HepG2 (cell line): ENCODE results near the gene NRSN2. TPM values are rescaled to one million over a fixed set of nuclear protein-coding genes. Genes with fewer than 3 reads are reported as not detected.

Source experiments
- ATAC-seq: fragments of 200-7000 bp; cut with Tn5 transposase; 3 replicates; pipeline ENCODE4 v1.9.1; 2020; ENCODE audit warnings: mild to moderate bottlenecking, moderate library complexity
- BruUV-seq: library from RNA; stranded (reverse); fragments of 400-500 nt; replicated peaks from 2 replicates; lab custom pipeline; 2021; lab: Mats Ljungman, UMichigan
- CTCF ChIA-PET: fragments of 300-600 bp; formaldehyde crosslinking; extraction: SDS; loops from one replicate; lab custom pipeline; 2021; ENCODE audit warnings: low total read pairs, inconsistent platforms, low intra/inter-chr PET ratio; lab: Yijun Ruan, JAX
- POLR2A ChIA-PET: fragments of 350-600 bp; sonication (Branson Sonifier 250); formaldehyde crosslinking; loops from one replicate; lab custom pipeline; 2020; ENCODE audit warnings: antibody characterized with exemption, inconsistent platforms; lab: Yijun Ruan, JAX
- DNase-seq: peaks from one replicate; pipeline ENCODE4 v3.0.0-alpha.2; 2015; ENCODE audit warnings: low spot score
- FAIRE-seq: peaks from 3 replicates; lab custom pipeline; 2011; peaks lifted over from hg19 to GRCh38; lab: Jason Lieb, UNC
- H2AFZ ChIP-seq: one replicate; pipeline ENCODE4 v1.6.1; 2011; ENCODE audit warnings: low read length, inconsistent platforms
- H3K27ac ChIP-seq: fragments of 300-600 bp; 3 replicates; pipeline ENCODE4 v1.8.0; 2011; ENCODE audit warnings: mixed run types, mild to moderate bottlenecking, mixed read lengths, low read length, inconsistent platforms; ENCODE audit not compliant: insufficient read depth; ENCODE audit errors: extremely low read length
- H3K27me3 ChIP-seq, 2 experiments: fragments of 200-600 bp in 1 of 2; 2 replicates in 1 of 2; 3 replicates in 1 of 2; pipeline versions ENCODE4 v1.6.0 to v1.8.0; 2011; ENCODE audit warnings: low read length in 2 of 2, mild to moderate bottlenecking in 2 of 2, moderate library complexity in 2 of 2, inconsistent platforms in 1 of 2; ENCODE audit not compliant: insufficient read depth in 2 of 2, control insufficient read depth in 1 of 2
- H3K36me3 ChIP-seq, 2 experiments: fragments of 200-600 bp in 1 of 2; replicated peaks in 1 of 2; 2 replicates in 1 of 2; 3 replicates in 1 of 2; pipeline versions ENCODE4 v1.5.1 to v1.8.0; 2011; ENCODE audit warnings: low read length in 2 of 2, inconsistent platforms in 1 of 2; ENCODE audit not compliant: insufficient read depth in 2 of 2, control insufficient read depth in 1 of 2
- H3K4me1 ChIP-seq: 2 replicates; pipeline ENCODE4 v1.5.1; 2012; ENCODE audit warnings: low read length, inconsistent platforms; ENCODE audit not compliant: insufficient read depth
- H3K4me2 ChIP-seq: 2 replicates; pipeline ENCODE4 v1.6.0; 2011; ENCODE audit warnings: low read depth, low read length, inconsistent platforms
- H3K4me3 ChIP-seq, 3 experiments: fragments of 200-600 bp in 1 of 3; sonication (generic), shearing (Covaris generic) in 1 of 3; replicated peaks in 1 of 3; 2 replicates each; pipeline ENCODE4 v1.5.1; 2011 to 2016; ENCODE audit warnings: low read length in 3 of 3, inconsistent platforms in 2 of 3, low read depth in 2 of 3, mild to moderate bottlenecking in 2 of 3, control low read depth in 1 of 3, mixed read lengths in 1 of 3; ENCODE audit not compliant: insufficient read depth in 1 of 3
- H3K79me2 ChIP-seq: one replicate; pipeline ENCODE4 v1.6.1; 2011; ENCODE audit warnings: low read length, inconsistent platforms; ENCODE audit not compliant: insufficient read depth
- H3K9ac ChIP-seq: 2 replicates; pipeline ENCODE4 v1.6.0; 2011; ENCODE audit warnings: mild to moderate bottlenecking, low read depth, low read length, inconsistent platforms; ENCODE audit not compliant: insufficient read depth
- H3K9me3 ChIP-seq: 2 replicates; pipeline ENCODE4 v1.5.1; 2012; ENCODE audit warnings: mild to moderate bottlenecking, low read length
- H4K20me1 ChIP-seq: 2 replicates; pipeline ENCODE4 v1.6.0; 2011; ENCODE audit warnings: inconsistent platforms, mild to moderate bottlenecking, low read length, moderate library complexity; ENCODE audit not compliant: insufficient read depth
- AGO2 ChIP-seq: fragments of 200-400 bp; formaldehyde crosslinking; optimal IDR thresholded peaks from 2 replicates; pipeline ENCODE3; 2017; ENCODE audit warnings: mild to moderate bottlenecking, low read depth, low read length, moderate library complexity
- ISX ChIP-seq: sonication (generic); formaldehyde crosslinking; conservative IDR thresholded peaks from 2 replicates; pipeline ENCODE4 v1.5.0; 2020; ENCODE audit warnings: missing genetic modification reagents
- MTF1 ChIP-seq: sonication (generic); formaldehyde crosslinking; IDR thresholded peaks from 2 replicates; pipeline ENCODE4 v1.5.0; 2020; ENCODE audit warnings: missing genetic modification reagents
- NONO ChIP-seq, 2 experiments: fragments of 450-650 bp in 1 of 2; sonication (generic) in 1 of 2; formaldehyde crosslinking in 1 of 2; IDR thresholded peaks in 1 of 2; conservative IDR thresholded peaks in 1 of 2; 2 replicates each; pipeline versions ENCODE4 v1.6.1 to v1.8.0; 2017 to 2022; ENCODE audit warnings: mild to moderate bottlenecking in 1 of 2, missing genetic modification reagents in 1 of 2, moderate library complexity in 1 of 2
- NPAS2 ChIP-seq: sonication (generic); formaldehyde crosslinking; IDR thresholded peaks from 2 replicates; pipeline ENCODE4 v1.8.0; 2022; ENCODE audit warnings: mild to moderate bottlenecking, missing genetic modification reagents, borderline replicate concordance
- NR2F6 ChIP-seq, 2 experiments: IDR thresholded peaks; 2 replicates each; pipeline ENCODE4 v1.6.1; 2016; ENCODE audit warnings: antibody characterized with exemption in 1 of 2, mild to moderate bottlenecking in 1 of 2
- POLR2A ChIP-seq, 2 experiments: IDR thresholded peaks; 2 replicates each; pipeline ENCODE4 v1.6.1; 2011; ENCODE audit warnings: low read depth in 2 of 2, low read length in 2 of 2, mild to moderate bottlenecking in 1 of 2, moderate library complexity in 1 of 2; ENCODE audit not compliant: insufficient read depth in 1 of 2
- SETDB1 ChIP-seq: sonication (generic); formaldehyde crosslinking; IDR thresholded peaks from 2 replicates; pipeline ENCODE4 v1.5.1; 2020; ENCODE audit warnings: missing genetic modification reagents, mild to moderate bottlenecking, borderline replicate concordance
- SRSF4 ChIP-seq: fragments of 200-400 bp; formaldehyde crosslinking; IDR thresholded peaks from one replicate; pipeline ENCODE4 v1.6.1; 2018; ENCODE audit warnings: mild to moderate bottlenecking, low read depth, low read length, moderate library complexity; ENCODE audit not compliant: poor library complexity, severe bottlenecking
- TAF1 ChIP-seq: sonication (generic); formaldehyde crosslinking; IDR thresholded peaks from 2 replicates; pipeline ENCODE4 v1.4.0; 2020; ENCODE audit warnings: missing genetic modification reagents
- ZNF296 ChIP-seq: sonication (generic); formaldehyde crosslinking; conservative IDR thresholded peaks from 2 replicates; pipeline ENCODE4 v1.5.0; 2020; ENCODE audit warnings: mild to moderate bottlenecking, missing genetic modification reagents
- ZNF326 ChIP-seq: sonication (generic); formaldehyde crosslinking; IDR thresholded peaks from 2 replicates; pipeline ENCODE4 v1.4.0; 2020; ENCODE audit warnings: missing genetic modification reagents, borderline replicate concordance
- ZNF337 ChIP-seq: sonication (generic); formaldehyde crosslinking; IDR thresholded peaks from 2 replicates; pipeline ENCODE4 v1.5.1; 2020; ENCODE audit warnings: missing genetic modification reagents, low read depth, mild to moderate bottlenecking, borderline replicate concordance
- ZNF44 ChIP-seq: sonication (generic); formaldehyde crosslinking; IDR thresholded peaks from 2 replicates; pipeline ENCODE4 v1.5.1; 2020; ENCODE audit warnings: mild to moderate bottlenecking, missing genetic modification reagents
- ZNF484 ChIP-seq: sonication (generic); formaldehyde crosslinking; IDR thresholded peaks from 2 replicates; pipeline ENCODE4 v1.5.1; 2020; ENCODE audit warnings: mild to moderate bottlenecking, low read depth, missing genetic modification reagents, borderline replicate concordance
- ZNF547 ChIP-seq: sonication (generic); formaldehyde crosslinking; IDR thresholded peaks from 2 replicates; pipeline ENCODE4 v1.5.1; 2020; ENCODE audit warnings: mild to moderate bottlenecking, missing genetic modification reagents
- ZNF619 ChIP-seq: sonication (generic); formaldehyde crosslinking; IDR thresholded peaks from 2 replicates; pipeline ENCODE4 v1.4.0; 2020; ENCODE audit warnings: mild to moderate bottlenecking, missing genetic modification reagents
- ZNF841 ChIP-seq: sonication (generic); formaldehyde crosslinking; IDR thresholded peaks from 2 replicates; pipeline ENCODE4 v1.8.1; 2023; ENCODE audit warnings: missing genetic modification reagents, borderline replicate concordance
- ZNF891 ChIP-seq: sonication (generic); formaldehyde crosslinking; IDR thresholded peaks from 2 replicates; pipeline ENCODE4 v1.5.0; 2020; ENCODE audit warnings: mild to moderate bottlenecking, missing genetic modification reagents
- ZSCAN12 ChIP-seq: sonication (generic); formaldehyde crosslinking; IDR thresholded peaks from 2 replicates; pipeline ENCODE4 v1.9.0; 2021; ENCODE audit warnings: mild to moderate bottlenecking, missing genetic modification reagents
- WGBS: methylation state at CpG from one replicate; pipeline ENCODE4 v1.1.6; 2017; ENCODE audit warnings: low lambda C conversion rate; 5-methylcytosine and 5-hydroxymethylcytosine counted together
- in situ Hi-C: cut with HindIII; loops from 2 replicates; pipeline ENCODE4 v1.10.0; 2017; ENCODE audit warnings: low pct_unique_long_range_greater_than_20kb; ENCODE audit not compliant: extremely low pct_ligation_motif_present
- intact Hi-C: fragments of 100-400 bp; cut with micrococcal nuclease; formaldehyde crosslinking; loops from one replicate; pipeline ENCODE4 v1.10.0; 2022; ENCODE audit not compliant: unreplicated experiment
- polyA plus RNA-seq, 8 experiments: library from polyadenylated mRNA; depleted of rRNA in 3 of 8; stranded (reverse) in 7 of 8; unstranded in 1 of 8; fragments of >200 nt; fragmentation: Illumina TruSeq in 4 of 8; extraction: Trizol in 4 of 8; gene quantifications; 2 replicates each; pipeline versions ENCODE4 v1.2.1 to v1.2.3, GENCODE V29; 2011 to 2016; ENCODE audit warnings: low read depth in 4 of 8, missing spikeins in 1 of 8, mixed read lengths in 1 of 8; ENCODE audit not compliant: insufficient read depth in 1 of 8
- total RNA-seq, 5 experiments: library from RNA; depleted of rRNA; stranded (reverse); fragments of >200 nt; fragmentation: Illumina TruSeq; extraction: Trizol; gene quantifications; 2 replicates each; pipeline ENCODE4 v1.2.3, GENCODE V29; 2016; ENCODE audit warnings: low read depth in 1 of 5
- TF ChIP-seq, protein P1 (sequence below): sonication (generic); formaldehyde crosslinking; IDR thresholded peaks from 2 replicates; pipeline ENCODE4 v1.5.0; 2020; ENCODE audit warnings: missing genetic modification reagents
- TF ChIP-seq, protein P2 (sequence below): IDR thresholded peaks from 2 replicates; pipeline ENCODE4 v1.6.1; 2016; ENCODE audit warnings: low read depth

The NRSN2 gene
- total and polyA plus RNA-seq, 2 of the 13 experiments (the other 11 are each of a cell fraction or from before 2014, with no cell fraction given), result 32.3 to 49.4 TPM

DNA sequence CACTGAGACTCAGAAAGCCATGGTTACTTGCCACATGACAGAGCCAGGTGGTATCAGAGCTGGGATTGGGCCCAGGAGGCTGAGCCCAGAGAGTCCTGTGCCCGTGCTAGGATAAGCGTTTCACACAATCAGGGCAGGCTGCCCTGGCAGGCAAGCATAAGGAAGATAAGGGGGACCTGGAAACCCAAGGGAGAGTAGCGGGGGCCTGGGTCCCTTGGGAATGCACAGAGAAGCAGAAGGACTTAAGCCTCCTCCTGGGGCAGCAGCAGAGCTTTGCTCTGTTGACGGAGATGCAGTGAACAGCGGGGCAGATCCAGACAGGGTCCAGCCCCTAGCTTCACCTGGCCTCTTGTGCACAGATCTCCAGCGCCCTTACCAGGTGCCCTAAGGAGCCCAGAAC, 42.3 kb downstream of the NRSN2 start (continued):
- TF ChIP-seq POLR2A (IDR thresholded peaks at IDR 0.05; ENCODE audit: insufficient read depth in 1 of 2, low read depth in 2 of 2, low read length in 2 of 2) (peak; percentile 23 to 55; a peak in 2 of 4 replicates), ZNF337 (CRISPR knock-in tag) (no peak), ZNF547 (CRISPR knock-in tag) (0 out of 2 replicates have a peak, but pooled peaks have one; percentile 44), ZNF44 (CRISPR knock-in tag) (peak; percentile 66; the same call in 1 of the 2 replicates), TAF1 (CRISPR knock-in tag) (0 out of 2 replicates have a peak, but pooled peaks have one; percentile 6), NPAS2 (no peak)

DNA sequence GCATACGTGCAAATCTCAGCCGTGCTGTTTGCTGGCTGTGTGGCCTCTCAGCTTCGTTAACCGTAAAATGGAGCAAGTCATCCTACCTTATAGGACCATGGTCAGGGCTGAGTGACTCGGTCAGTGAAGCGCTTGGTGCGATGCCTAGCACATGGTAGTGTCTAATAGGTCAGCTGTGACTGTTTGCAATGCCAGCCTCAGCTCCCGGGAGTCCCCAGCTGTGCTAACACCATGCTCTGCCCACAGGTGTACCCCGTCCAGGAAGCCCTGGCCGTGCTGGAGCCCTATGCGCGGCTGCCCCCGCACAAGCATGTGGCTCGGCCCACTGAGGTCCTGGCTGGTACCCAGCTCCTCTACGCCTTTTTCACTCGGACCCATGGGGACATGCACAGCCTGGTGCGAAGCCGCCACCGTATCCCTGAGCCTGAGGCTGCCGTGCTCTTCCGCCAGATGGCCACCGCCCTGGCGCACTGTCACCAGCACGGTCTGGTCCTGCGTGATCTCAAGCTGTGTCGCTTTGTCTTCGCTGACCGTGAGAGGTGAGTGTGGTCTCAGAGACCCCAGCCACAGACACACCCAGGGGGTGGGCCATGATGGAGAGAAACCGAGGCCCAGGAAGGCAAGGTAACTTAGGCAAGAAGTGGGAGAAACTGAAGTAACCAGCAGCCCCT, 44.3 kb downstream of the NRSN2 start:
- Histone ChIP-seq H2AFZ (no peak overlapping the region), H3K27ac (no peak overlapping the region), H3K79me2 (peaks cover 40% of the 10 kb centered on the region), H3K4me2 (no peak overlapping the region), H3K4me1 (peaks cover 68% of the 10 kb centered on the region), H3K27me3 (no peaks in the 10 kb centered on the region), H3K9me3 (no peaks in the 10 kb centered on the region), H4K20me1 (peaks cover 15% of the 10 kb centered on the region), H3K9ac (no peak overlapping the region), H3K4me3 (no peak overlapping the region), H3K36me3 (peaks cover 63 to 94% of the 10 kb centered on the region in 2 experiments)
- WGBS, result 98% methylated on average over 29 of the region's 29 CpGs
- BruUV-seq, result no TSS peak
- FAIRE-seq (no peak), DNase-seq (no peak), ATAC-seq (peak; percentile 25)
- in situ Hi-C loops (no loop called here), intact Hi-C loops (no loop called here)
- CTCF ChIA-PET, result interaction anchor here (1.4 kb wide), 1 partner anchor 40 kb away, joined by 5 read pairs; no protein-coding TSS in a partner anchor
- POLR2A ChIA-PET, result interaction anchor here (1.2 to 29.0 kb wide), 6 partner anchors 3 to 43 kb away, joined by 3 to 1587 read pairs (median 458); partner anchors contain the start of genes RBCK1 and TRIB3
- TF ChIP-seq MTF1 (CRISPR knock-in tag), result no peak
- no peak for TF ChIP-seq SETDB1 (CRISPR knock-in tag)
- TF ChIP-seq ZNF484, result no peak
- TF ChIP-seq ISX (CRISPR knock-in tag), result no peak
- TF ChIP-seq ZNF841 (CRISPR knock-in tag), result no peak
- no peak for TF ChIP-seq ZSCAN12 (CRISPR knock-in tag)
- peak; percentile 32; the same call in 1 of the 2 replicates for TF ChIP-seq ZNF326 (CRISPR knock-in tag)
- TF ChIP-seq, protein P1, sequence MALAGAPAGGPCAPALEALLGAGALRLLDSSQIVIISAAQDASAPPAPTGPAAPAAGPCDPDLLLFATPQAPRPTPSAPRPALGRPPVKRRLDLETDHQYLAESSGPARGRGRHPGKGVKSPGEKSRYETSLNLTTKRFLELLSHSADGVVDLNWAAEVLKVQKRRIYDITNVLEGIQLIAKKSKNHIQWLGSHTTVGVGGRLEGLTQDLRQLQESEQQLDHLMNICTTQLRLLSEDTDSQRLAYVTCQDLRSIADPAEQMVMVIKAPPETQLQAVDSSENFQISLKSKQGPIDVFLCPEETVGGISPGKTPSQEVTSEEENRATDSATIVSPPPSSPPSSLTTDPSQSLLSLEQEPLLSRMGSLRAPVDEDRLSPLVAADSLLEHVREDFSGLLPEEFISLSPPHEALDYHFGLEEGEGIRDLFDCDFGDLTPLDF (CRISPR knock-in tag), result no peak
- TF ChIP-seq, protein P2, sequence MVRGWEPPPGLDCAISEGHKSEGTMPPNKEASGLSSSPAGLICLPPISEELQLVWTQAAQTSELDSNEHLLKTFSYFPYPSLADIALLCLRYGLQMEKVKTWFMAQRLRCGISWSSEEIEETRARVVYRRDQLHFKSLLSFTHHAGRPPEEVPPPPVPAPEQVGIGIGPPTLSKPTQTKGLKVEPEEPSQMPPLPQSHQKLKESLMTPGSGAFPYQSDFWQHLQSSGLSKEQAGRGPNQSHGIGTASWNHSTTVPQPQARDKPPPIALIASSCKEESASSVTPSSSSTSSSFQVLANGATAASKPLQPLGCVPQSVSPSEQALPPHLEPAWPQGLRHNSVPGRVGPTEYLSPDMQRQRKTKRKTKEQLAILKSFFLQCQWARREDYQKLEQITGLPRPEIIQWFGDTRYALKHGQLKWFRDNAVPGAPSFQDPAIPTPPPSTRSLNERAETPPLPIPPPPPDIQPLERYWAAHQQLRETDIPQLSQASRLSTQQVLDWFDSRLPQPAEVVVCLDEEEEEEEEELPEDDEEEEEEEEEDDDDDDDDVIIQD (CRISPR knock-in tag), result no peak
- TF ChIP-seq AGO2, result peak; percentile 93
- no peak for TF ChIP-seq ZNF296 (CRISPR knock-in tag)
- no peak for TF ChIP-seq ZNF619 (CRISPR knock-in tag)
- TF ChIP-seq ZNF891 (CRISPR knock-in tag), result 0 out of 2 replicates have a peak, but pooled peaks have one; percentile 50
- TF ChIP-seq NONO (IDR thresholded peaks at IDR 0.05), result no peak
- TF ChIP-seq NONO (CRISPR knock-in tag; conservative IDR thresholded peaks at IDR 0.05), result 0 out of 2 replicates have a peak, but pooled peaks have one; percentile 22
- TF ChIP-seq SRSF4, result no peak
- TF ChIP-seq NR2F6 (IDR thresholded peaks at IDR 0.05), result no peak
- TF ChIP-seq NR2F6 (CRISPR knock-in tag; IDR thresholded peaks at IDR 0.05), result no peak
